K562 (cell line): ENCODE data around the gene HMX1. TPM values are rescaled to one million over a fixed set of nuclear protein-coding genes. Genes with fewer than 3 reads are reported as not detected.

Source experiments
- ATAC-seq: fragments of 200-7000 bp; cut with Tn5 transposase; 3 replicates; pipeline ENCODE4 v1.9.1; 2020; ENCODE audit warnings: moderate library complexity
- BruUV-seq: library from RNA; stranded (reverse); fragments of 400-500 nt; replicated peaks from 2 replicates; lab custom pipeline; 2021; lab: Mats Ljungman, UMichigan
- CTCF ChIA-PET: fragments of 300-600 bp; formaldehyde crosslinking; extraction: SDS; loops from one replicate; lab custom pipeline; 2021; ENCODE audit warnings: low intra/inter-chr PET ratio; lab: Yijun Ruan, JAX
- POLR2A ChIA-PET: fragments of 300-600, 350-650 bp; sonication (Branson Sonifier 250); formaldehyde crosslinking; extraction: SDS; loops from one replicate; lab custom pipeline; 2021; ENCODE audit warnings: antibody characterized with exemption, inconsistent platforms; lab: Yijun Ruan, JAX
- DNase-seq, 4 experiments: peaks; one replicate each; pipeline versions ENCODE4 v3.0.0 to v3.0.0-alpha.2; 2011 to 2018; ENCODE audit warnings: low spot score in 3 of 4, mixed read lengths in 3 of 4; ENCODE audit errors: extremely low read depth in 1 of 4
- FAIRE-seq: peaks from 2 replicates; lab custom pipeline; 2011; peaks lifted over from hg19 to GRCh38; lab: Jason Lieb, UNC
- H2AFZ ChIP-seq: 2 replicates; pipeline ENCODE4 v1.6.0; 2011; ENCODE audit warnings: low read depth, low read length, control low read depth, inconsistent platforms
- H3K27ac ChIP-seq: fragments of 200-600 bp; 3 replicates; pipeline ENCODE4 v1.8.0; 2011; ENCODE audit warnings: low read depth, mild to moderate bottlenecking, control low read depth, inconsistent platforms, low read length, moderate library complexity, mixed read lengths; ENCODE audit errors: extremely low read depth
- H3K27me3 ChIP-seq, 2 experiments: fragments of 300-600 bp in 1 of 2; 2 replicates in 1 of 2; 3 replicates in 1 of 2; pipeline versions ENCODE4 v1.6.0 to v1.8.0; 2011; ENCODE audit warnings: inconsistent platforms in 2 of 2, low read length in 2 of 2, mild to moderate bottlenecking in 1 of 2, mixed read lengths in 1 of 2, moderate library complexity in 1 of 2; ENCODE audit not compliant: control insufficient read depth in 2 of 2, insufficient read depth in 2 of 2
- H3K36me3 ChIP-seq: fragments of 300-600 bp; 3 replicates; pipeline ENCODE4 v1.8.0; 2011; ENCODE audit warnings: mild to moderate bottlenecking, low read length, inconsistent platforms; ENCODE audit not compliant: control insufficient read depth, insufficient read depth
- H3K4me1 ChIP-seq, 2 experiments: fragments of 200-600 bp in 1 of 2; replicated peaks in 1 of 2; 2 replicates in 1 of 2; 3 replicates in 1 of 2; pipeline versions ENCODE4 v1.5.1 to v1.8.0; 2011; ENCODE audit warnings: inconsistent platforms in 2 of 2, low read length in 2 of 2, mild to moderate bottlenecking in 1 of 2, mixed read lengths in 1 of 2, moderate library complexity in 1 of 2; ENCODE audit not compliant: control insufficient read depth in 2 of 2, insufficient read depth in 2 of 2
- H3K4me2 ChIP-seq: 2 replicates; pipeline ENCODE4 v1.6.1; 2011; ENCODE audit warnings: low read length, control low read depth, inconsistent platforms, mixed read lengths; ENCODE audit not compliant: insufficient read depth
- H3K4me3 ChIP-seq: fragments of 200-600 bp; sonication (generic), shearing (Covaris generic); 2 replicates; pipeline ENCODE4 v1.5.1; 2016; ENCODE audit warnings: control low read depth, inconsistent platforms
- H3K79me2 ChIP-seq: fragments of 200-600 bp; 3 replicates; pipeline ENCODE4 v1.8.0; 2011; ENCODE audit warnings: low read length, inconsistent platforms; ENCODE audit not compliant: control insufficient read depth, insufficient read depth
- H3K9ac ChIP-seq, 2 experiments: 2 replicates each; pipeline versions ENCODE4 v1.6.0 to v1.6.1; 2011; ENCODE audit warnings: low read depth in 2 of 2, low read length in 2 of 2, control low read depth in 1 of 2, inconsistent platforms in 1 of 2, mild to moderate bottlenecking in 1 of 2, mixed read lengths in 1 of 2; ENCODE audit not compliant: insufficient read depth in 1 of 2
- H3K9me1 ChIP-seq: one replicate; pipeline ENCODE4 v1.6.0; 2011; ENCODE audit warnings: inconsistent platforms, mild to moderate bottlenecking, low read length, moderate library complexity; ENCODE audit not compliant: control insufficient read depth, insufficient read depth
- H3K9me3 ChIP-seq: replicated peaks from 2 replicates; pipeline ENCODE4 v1.5.1; 2011; ENCODE audit warnings: low read depth, low read length, inconsistent platforms; ENCODE audit not compliant: control insufficient read depth, insufficient read depth
- H4K20me1 ChIP-seq: replicated peaks from 2 replicates; pipeline ENCODE4 v1.6.1; 2011; ENCODE audit warnings: low read length, inconsistent platforms, mixed read lengths; ENCODE audit not compliant: control insufficient read depth, insufficient read depth
- EHMT2 ChIP-seq: fragments of 450-650 bp; IDR thresholded peaks from 2 replicates; pipeline ENCODE4 v1.6.1; 2018; ENCODE audit warnings: antibody characterized with exemption
- HDAC2 ChIP-seq: fragments of 450-650 bp; IDR thresholded peaks from 2 replicates; pipeline ENCODE4 v1.6.1; 2016; ENCODE audit warnings: mild to moderate bottlenecking
- HNRNPH1 ChIP-seq: fragments of 200-400 bp; formaldehyde crosslinking; optimal IDR thresholded peaks from 2 replicates; pipeline ENCODE3; 2017; ENCODE audit warnings: low read depth, mild to moderate bottlenecking, low read length, moderate library complexity
- KAT7 ChIP-seq: sonication (generic); formaldehyde crosslinking; IDR thresholded peaks from 2 replicates; pipeline ENCODE4 v1.8.0; 2022; ENCODE audit warnings: missing genetic modification reagents, mild to moderate bottlenecking, borderline replicate concordance
- NELFE ChIP-seq: IDR thresholded peaks from 2 replicates; pipeline ENCODE4 v1.6.1; 2011; ENCODE audit warnings: mild to moderate bottlenecking; ENCODE audit not compliant: insufficient read depth, insufficient read length
- NR2F6 ChIP-seq: fragments of 450-650 bp; formaldehyde crosslinking; IDR thresholded peaks from 2 replicates; pipeline ENCODE4 v1.4.0; 2020; ENCODE audit warnings: mild to moderate bottlenecking
- RBM17 ChIP-seq: fragments of 200-400 bp; formaldehyde crosslinking; IDR thresholded peaks from 2 replicates; pipeline ENCODE4 v1.6.1; 2017; ENCODE audit warnings: low read depth, mild to moderate bottlenecking, low read length, borderline replicate concordance
- SLC30A9 ChIP-seq: fragments of 250-450 bp; sonication (Bioruptor Pico); IDR thresholded peaks from 2 replicates; pipeline ENCODE4 v1.8.0; 2022; ENCODE audit warnings: mild to moderate bottlenecking, moderate library complexity
- XRCC3 ChIP-seq: fragments of 450-650 bp; IDR thresholded peaks from 2 replicates; pipeline ENCODE4 v1.6.1; 2017; ENCODE audit warnings: mild to moderate bottlenecking, moderate library complexity
- ZNF436 ChIP-seq: fragments of 250-450, 450-650 bp; sonication (Bioruptor Pico); formaldehyde crosslinking; IDR thresholded peaks from 2 replicates; pipeline ENCODE4 v1.7.0; 2020; ENCODE audit warnings: mild to moderate bottlenecking
- ZNF445 ChIP-seq: fragments of 250-450 bp; sonication (Bioruptor Pico); IDR thresholded peaks from 2 replicates; pipeline ENCODE4 v1.4.0; 2020; ENCODE audit warnings: low read depth, mild to moderate bottlenecking, moderate library complexity
- WGBS: fragments of 100-300 bp; shearing (Covaris generic); methylation state at CpG from one replicate; pipeline ENCODE4 v1.1.6; 2016; ENCODE audit warnings: low coverage, mixed read lengths; ENCODE audit not compliant: insufficient coverage; ENCODE audit errors: missing lambda C conversion rate; 5-methylcytosine and 5-hydroxymethylcytosine counted together
- in situ Hi-C: fragments of 300-500 bp; cut with MboI; formaldehyde crosslinking; loops from 4 replicates; pipeline ENCODE4 v1.15.0; 2018; ENCODE audit warnings: inconsistent platforms, mixed read lengths
- intact Hi-C: fragments of 100-400 bp; cut with micrococcal nuclease; formaldehyde crosslinking; loops from 2 replicates; pipeline ENCODE4 v1.14.2; 2022
- polyA plus RNA-seq, 8 experiments: library from polyadenylated mRNA; depleted of rRNA in 4 of 8; stranded (reverse) in 5 of 8; unstranded in 3 of 8; fragments of >200 nt; fragmentation: Nextera tagmentation in 2 of 8; fragmentation: Illumina TruSeq in 1 of 8; extraction: Ambion mirVana in 2 of 8; extraction: Trizol in 1 of 8; gene quantifications; 2 replicates each; pipeline versions ENCODE4 v1.2.1 to v1.2.3, GENCODE V29; 2011 to 2014; ENCODE audit warnings: inconsistent platforms in 1 of 8, missing spikeins in 1 of 8
- total RNA-seq, 7 experiments: library from RNA; depleted of rRNA in 6 of 7; stranded (reverse); fragments of >200 nt in 6 of 7; fragmentation: Illumina TruSeq in 2 of 7; extraction: Trizol in 2 of 7; gene quantifications; 2 replicates each; pipeline versions ENCODE4 v1.2.1 to v1.2.3, GENCODE V29; 2011 to 2021; ENCODE audit warnings: low replicate concordance in 1 of 7
- TF ChIP-seq, protein P1 (sequence below), 2 experiments: fragments of 150-350 bp in 1 of 2; IDR thresholded peaks; 2 replicates each; pipeline ENCODE4 v1.6.1; 2012 to 2016; ENCODE audit warnings: low read depth in 2 of 2, low read length in 2 of 2, mild to moderate bottlenecking in 1 of 2, moderate library complexity in 1 of 2
- TF ChIP-seq, protein P2 (sequence below): fragments of 250-450 bp; sonication (Bioruptor Pico); IDR thresholded peaks from 2 replicates; pipeline ENCODE4 v1.8.0; 2022; ENCODE audit warnings: inconsistent platforms, mild to moderate bottlenecking, moderate library complexity, borderline replicate concordance
- TF ChIP-seq, protein P3 (sequence below): conservative IDR thresholded peaks from 2 replicates; pipeline ENCODE4 v1.6.1; 2011; ENCODE audit warnings: low read depth, mild to moderate bottlenecking, low read length; ENCODE audit not compliant: control insufficient read depth

The HMX1 gene
- total and polyA plus RNA-seq, 9 of the 15 experiments (the other 6 are each of a cell fraction or from before 2014, with no cell fraction given) = not detected

DNA sequence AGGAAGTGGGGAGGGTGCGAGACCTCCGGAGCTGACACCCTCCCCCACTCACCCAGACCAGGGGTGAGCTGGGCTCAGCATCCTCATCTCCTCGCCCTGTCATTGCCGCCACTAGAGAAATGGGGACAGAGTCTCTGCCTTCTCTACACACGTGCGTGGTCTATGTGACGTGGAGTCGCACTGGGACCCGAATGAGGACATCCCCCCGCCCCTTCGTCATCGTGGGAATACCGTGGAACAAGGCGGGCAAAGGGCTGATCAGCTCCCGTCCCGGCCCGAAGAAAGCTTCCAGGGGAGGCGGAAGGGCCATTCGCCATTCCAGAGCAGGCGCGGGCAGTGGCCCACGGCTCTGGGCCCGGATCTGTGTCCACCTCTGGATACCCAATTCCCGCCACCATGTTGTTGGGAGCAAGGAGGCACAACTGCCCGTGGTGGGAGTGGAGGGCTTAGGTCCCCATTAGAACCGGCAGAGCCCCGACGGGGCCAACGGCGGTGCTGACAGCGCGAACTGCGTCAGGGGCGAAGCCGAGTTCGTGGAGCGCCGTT is 12.0 kb downstream of the HMX1 start:
- Histone ChIP-seq H4K20me1 (0 out of 2 replicates have a peak, but pooled peaks cover 2% of the 10 kb centered on the region), H3K27ac (no peak overlapping the region), H3K4me1 (peaks cover 0 to 13% of the 10 kb centered on the region in 2 experiments; a peak in 1 of 5 replicates), H3K27me3 (peaks cover 8 to 59% of the 10 kb centered on the region in 2 experiments; a peak in 4 of 5 replicates), H3K4me2 (no peak overlapping the region), H3K4me3 (no peak overlapping the region), H2AFZ (no peak overlapping the region), H3K9me1 (no peaks in the 10 kb centered on the region), H3K9ac (no peak overlapping the region), H3K9me3 (no peaks in the 10 kb centered on the region)
- DNase-seq (no peak), FAIRE-seq (no peak)
- in situ Hi-C loops = no loop called here
- POLR2A ChIA-PET = interaction anchor here (0.7 kb wide), 1 partner anchor 10 kb away, joined by 3 read pairs; no protein-coding TSS in a partner anchor
- 35% methylated on average over 31 of the region's 38 CpGs for WGBS
- no TSS peak for BruUV-seq
- TF ChIP-seq NR2F6 (CRISPR knock-in tag) = no peak
- TF ChIP-seq, protein P1, sequence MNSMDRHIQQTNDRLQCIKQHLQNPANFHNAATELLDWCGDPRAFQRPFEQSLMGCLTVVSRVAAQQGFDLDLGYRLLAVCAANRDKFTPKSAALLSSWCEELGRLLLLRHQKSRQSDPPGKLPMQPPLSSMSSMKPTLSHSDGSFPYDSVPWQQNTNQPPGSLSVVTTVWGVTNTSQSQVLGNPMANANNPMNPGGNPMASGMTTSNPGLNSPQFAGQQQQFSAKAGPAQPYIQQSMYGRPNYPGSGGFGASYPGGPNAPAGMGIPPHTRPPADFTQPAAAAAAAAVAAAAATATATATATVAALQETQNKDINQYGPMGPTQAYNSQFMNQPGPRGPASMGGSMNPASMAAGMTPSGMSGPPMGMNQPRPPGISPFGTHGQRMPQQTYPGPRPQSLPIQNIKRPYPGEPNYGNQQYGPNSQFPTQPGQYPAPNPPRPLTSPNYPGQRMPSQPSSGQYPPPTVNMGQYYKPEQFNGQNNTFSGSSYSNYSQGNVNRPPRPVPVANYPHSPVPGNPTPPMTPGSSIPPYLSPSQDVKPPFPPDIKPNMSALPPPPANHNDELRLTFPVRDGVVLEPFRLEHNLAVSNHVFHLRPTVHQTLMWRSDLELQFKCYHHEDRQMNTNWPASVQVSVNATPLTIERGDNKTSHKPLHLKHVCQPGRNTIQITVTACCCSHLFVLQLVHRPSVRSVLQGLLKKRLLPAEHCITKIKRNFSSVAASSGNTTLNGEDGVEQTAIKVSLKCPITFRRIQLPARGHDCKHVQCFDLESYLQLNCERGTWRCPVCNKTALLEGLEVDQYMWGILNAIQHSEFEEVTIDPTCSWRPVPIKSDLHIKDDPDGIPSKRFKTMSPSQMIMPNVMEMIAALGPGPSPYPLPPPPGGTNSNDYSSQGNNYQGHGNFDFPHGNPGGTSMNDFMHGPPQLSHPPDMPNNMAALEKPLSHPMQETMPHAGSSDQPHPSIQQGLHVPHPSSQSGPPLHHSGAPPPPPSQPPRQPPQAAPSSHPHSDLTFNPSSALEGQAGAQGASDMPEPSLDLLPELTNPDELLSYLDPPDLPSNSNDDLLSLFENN (IDR thresholded peaks at IDR 0.05; ENCODE audit: low read depth in 2 of 2, low read length in 2 of 2) = no peak
- no peak for TF ChIP-seq HNRNPH1
- TF ChIP-seq NELFE = no peak
- no peak for TF ChIP-seq XRCC3
- TF ChIP-seq ZNF436 (CRISPR knock-in tag) = no peak
- TF ChIP-seq, protein P2, sequence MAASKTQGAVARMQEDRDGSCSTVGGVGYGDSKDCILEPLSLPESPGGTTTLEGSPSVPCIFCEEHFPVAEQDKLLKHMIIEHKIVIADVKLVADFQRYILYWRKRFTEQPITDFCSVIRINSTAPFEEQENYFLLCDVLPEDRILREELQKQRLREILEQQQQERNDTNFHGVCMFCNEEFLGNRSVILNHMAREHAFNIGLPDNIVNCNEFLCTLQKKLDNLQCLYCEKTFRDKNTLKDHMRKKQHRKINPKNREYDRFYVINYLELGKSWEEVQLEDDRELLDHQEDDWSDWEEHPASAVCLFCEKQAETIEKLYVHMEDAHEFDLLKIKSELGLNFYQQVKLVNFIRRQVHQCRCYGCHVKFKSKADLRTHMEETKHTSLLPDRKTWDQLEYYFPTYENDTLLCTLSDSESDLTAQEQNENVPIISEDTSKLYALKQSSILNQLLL = no peak
- no peak for TF ChIP-seq KAT7
- no peak for TF ChIP-seq SLC30A9 (CRISPR knock-in tag)
- no peak for TF ChIP-seq ZNF445 (CRISPR knock-in tag)
- no peak for TF ChIP-seq EHMT2
- TF ChIP-seq RBM17 = no peak
- TF ChIP-seq, protein P3, sequence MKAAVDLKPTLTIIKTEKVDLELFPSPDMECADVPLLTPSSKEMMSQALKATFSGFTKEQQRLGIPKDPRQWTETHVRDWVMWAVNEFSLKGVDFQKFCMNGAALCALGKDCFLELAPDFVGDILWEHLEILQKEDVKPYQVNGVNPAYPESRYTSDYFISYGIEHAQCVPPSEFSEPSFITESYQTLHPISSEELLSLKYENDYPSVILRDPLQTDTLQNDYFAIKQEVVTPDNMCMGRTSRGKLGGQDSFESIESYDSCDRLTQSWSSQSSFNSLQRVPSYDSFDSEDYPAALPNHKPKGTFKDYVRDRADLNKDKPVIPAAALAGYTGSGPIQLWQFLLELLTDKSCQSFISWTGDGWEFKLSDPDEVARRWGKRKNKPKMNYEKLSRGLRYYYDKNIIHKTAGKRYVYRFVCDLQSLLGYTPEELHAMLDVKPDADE = no peak
- no peak for TF ChIP-seq HDAC2
- TF ChIP-seq, all 486 proteins: peak for 0
- no peak for ATAC-seq
- Histone ChIP-seq H3K36me3 (no peaks in the 10 kb centered on the region), H3K79me2 (no peaks in the 10 kb centered on the region)
- intact Hi-C loops = no loop called here
- CTCF ChIA-PET = no interaction called here
